Loucy (cell line): Measurements from ENCODE around the gene GNA12.

Experiments
- H2AFZ ChIP-seq: fragments of 200-600 bp; sonication (generic); 2 replicates; pipeline ENCODE4 v1.6.0; 2016; ENCODE audit warnings: antibody characterized with exemption, mild to moderate bottlenecking, low read length, moderate library complexity
- H3F3A ChIP-seq: fragments of 200-600 bp; 2 replicates; pipeline ENCODE4 v1.6.0; 2016; ENCODE audit warnings: antibody characterized with exemption, low read depth, mild to moderate bottlenecking
- H3K27me3 ChIP-seq: fragments of 200-600 bp; sonication (generic); 2 replicates; pipeline ENCODE4 v1.6.1; 2014; ENCODE audit warnings: low read length, mild to moderate bottlenecking; ENCODE audit not compliant: insufficient read depth, poor library complexity, severe bottlenecking
- H3K36me3 ChIP-seq: fragments of 200-600 bp; sonication (generic); 2 replicates; pipeline ENCODE4 v1.6.1; 2016; ENCODE audit warnings: low read length; ENCODE audit not compliant: insufficient read depth
- H3K4me1 ChIP-seq: fragments of 200-600 bp; sonication (generic); 2 replicates; pipeline ENCODE4 v1.5.1; 2014; ENCODE audit warnings: low read length, mild to moderate bottlenecking; ENCODE audit not compliant: insufficient read depth, poor library complexity, severe bottlenecking
- H3K4me2 ChIP-seq: fragments of 200-600 bp; sonication (generic); 2 replicates; pipeline ENCODE4 v1.6.0; 2014; ENCODE audit warnings: antibody characterized with exemption, low read length, low read depth, mild to moderate bottlenecking; ENCODE audit not compliant: poor library complexity, severe bottlenecking
- H3K4me3 ChIP-seq: fragments of 200-600 bp; sonication (generic); 2 replicates; pipeline ENCODE4 v1.5.1; 2014; ENCODE audit warnings: low read length, mild to moderate bottlenecking, mixed read lengths; ENCODE audit not compliant: poor library complexity, severe bottlenecking
- H3K79me2 ChIP-seq: fragments of 200-600 bp; sonication (generic); 2 replicates; pipeline ENCODE4 v1.6.1; 2014; ENCODE audit warnings: low read length; ENCODE audit not compliant: insufficient read depth
- H3K9ac ChIP-seq: fragments of 200-600 bp; sonication (generic); 2 replicates; pipeline ENCODE4 v1.6.0; 2014; ENCODE audit warnings: mild to moderate bottlenecking, low read depth, low read length, moderate library complexity; ENCODE audit not compliant: poor library complexity, severe bottlenecking
- H3K9me2 ChIP-seq: fragments of 200-600 bp; sonication (generic); replicated peaks from 2 replicates; pipeline ENCODE4 v1.6.1; 2016; ENCODE audit warnings: low read depth, low read length, mixed read lengths
- H3K9me3 ChIP-seq: fragments of 200-600 bp; sonication (generic); 2 replicates; pipeline ENCODE4 v1.6.1; 2014; ENCODE audit warnings: mild to moderate bottlenecking, antibody characterized with exemption, low read length, low read depth; ENCODE audit not compliant: insufficient read depth
- H4K20me1 ChIP-seq: fragments of 200-600 bp; sonication (generic); 2 replicates; pipeline ENCODE4 v1.6.0; 2014; ENCODE audit warnings: antibody characterized with exemption, low read length, mild to moderate bottlenecking; ENCODE audit not compliant: insufficient read depth, poor library complexity, severe bottlenecking
- CTCF ChIP-seq: fragments of 200-600 bp; sonication (generic); conservative IDR thresholded peaks from 2 replicates; pipeline ENCODE4 v1.5.1; 2014; ENCODE audit warnings: mild to moderate bottlenecking, antibody characterized with exemption, low read length
- EZH2phosphoT487 ChIP-seq: fragments of 200-600 bp; IDR thresholded peaks from 2 replicates; pipeline ENCODE4 v1.6.1; 2018; ENCODE audit warnings: antibody characterized with exemption, mild to moderate bottlenecking, moderate library complexity, borderline replicate concordance

Gene GNA12

GRCh38 chr7:2818121-2818520 lies 26.0 kb downstream of the GNA12 start:
- Histone ChIP-seq H4K20me1 (peaks cover 46% of the 10 kb centered on the region), H3K9me2 (no peaks in the 10 kb centered on the region)
- no peak for TF ChIP-seq EZH2phosphoT487
- TF ChIP-seq CTCF = no peak

DNA sequence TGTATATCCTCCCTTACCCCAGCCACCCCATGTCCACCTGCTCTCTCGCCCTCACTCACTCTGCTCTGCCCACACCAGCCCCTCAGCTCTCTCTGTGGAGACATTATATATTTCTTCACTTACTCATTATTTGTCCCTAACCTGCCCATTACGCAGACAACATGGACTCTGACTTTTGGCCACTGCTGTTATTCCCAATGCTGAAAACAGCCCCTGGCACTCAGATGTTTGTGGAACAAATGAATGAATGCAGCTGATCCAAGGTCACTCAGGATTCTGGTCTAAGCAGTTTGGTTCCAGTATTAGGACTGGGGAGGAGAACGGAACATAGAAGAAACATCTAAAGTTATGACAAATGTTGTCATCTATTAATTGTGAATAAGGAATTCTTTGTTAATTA lies 26.7 kb downstream of the GNA12 start:
- H3K9me2 ChIP-seq = no peaks in the 10 kb centered on the region
- H2AFZ ChIP-seq = no peak overlapping the region
- no peak for TF ChIP-seq EZH2phosphoT487
- TF ChIP-seq CTCF = no peak
- no peak overlapping the region for H3K4me3 ChIP-seq
- no peak overlapping the region for H3K4me2 ChIP-seq
- no peaks in the 10 kb centered on the region for H3F3A ChIP-seq
- H3K9me3 ChIP-seq = no peaks in the 10 kb centered on the region
- peaks cover 40% of the 10 kb centered on the region for H4K20me1 ChIP-seq
- H3K79me2 ChIP-seq = peaks cover 100% of the 10 kb centered on the region
- peaks cover 15% of the 10 kb centered on the region; the same call in 1 of the 2 replicates for H3K36me3 ChIP-seq
- H3K27me3 ChIP-seq = no peaks in the 10 kb centered on the region
- H3K4me1 ChIP-seq = no peaks in the 10 kb centered on the region
- no peak overlapping the region for H3K9ac ChIP-seq

More at GRCh38 chr7:2818121-2818520, 26.0 kb downstream of the GNA12 start:
- Histone ChIP-seq H3F3A (no peaks in the 10 kb centered on the region), H3K4me1 (no peaks in the 10 kb centered on the region), H3K9ac (no peak overlapping the region), H3K4me3 (no peak overlapping the region), H2AFZ (no peak overlapping the region), H3K79me2 (peaks cover 100% of the 10 kb centered on the region), H3K36me3 (peaks cover 15% of the 10 kb centered on the region; the same call in 1 of the 2 replicates), H3K9me3 (no peaks in the 10 kb centered on the region), H3K4me2 (no peak overlapping the region), H3K27me3 (no peaks in the 10 kb centered on the region)

- peaks cover 41% of the 10 kb centered on the region for H4K20me1 ChIP-seq
- H3K36me3 ChIP-seq = peaks cover 12% of the 10 kb centered on the region; the same call in 1 of the 2 replicates
- H3K4me2 ChIP-seq = no peak overlapping the region
- H3K79me2 ChIP-seq = peaks cover 99% of the 10 kb centered on the region
- TF ChIP-seq EZH2phosphoT487 = no peak
- TF ChIP-seq CTCF = no peak
- H2AFZ ChIP-seq = no peak overlapping the region
- no peaks in the 10 kb centered on the region for H3K4me1 ChIP-seq
- no peaks in the 10 kb centered on the region for H3K27me3 ChIP-seq
- no peaks in the 10 kb centered on the region for H3K9me3 ChIP-seq
- H3K9me2 ChIP-seq = no peaks in the 10 kb centered on the region
- no peak overlapping the region for H3K4me3 ChIP-seq
- no peaks in the 10 kb centered on the region for H3F3A ChIP-seq
- H3K9ac ChIP-seq = no peak overlapping the region
These were observed 28.2 kb downstream of the GNA12 start for GRCh38 chr7:2815875-2816245.
